Progenitor cell of endocrine pancreas (in vitro differentiated cells): ENCODE results near the gene OR10A3. TPM values are rescaled to one million over a fixed set of nuclear protein-coding genes. Genes with fewer than 3 reads are reported as not detected.

Experiments
- DNase-seq: peaks from one replicate; pipeline ENCODE4 v3.0.0; 2021; ENCODE audit warnings: low spot score; ENCODE audit not compliant: unreplicated experiment
- H3K27ac Mint-ChIP-seq: 2 replicates; pipeline ENCODE4 v1.8.0; 2021; ENCODE audit warnings: mild to moderate bottlenecking, moderate library complexity, mixed read lengths
- H3K27me3 Mint-ChIP-seq: 2 replicates; pipeline ENCODE4 v1.8.0; 2021; ENCODE audit warnings: mixed read lengths
- H3K36me3 Mint-ChIP-seq: 2 replicates; pipeline ENCODE4 v1.8.0; 2022; ENCODE audit warnings: mixed read lengths; ENCODE audit not compliant: insufficient read depth
- H3K4me1 Mint-ChIP-seq: 2 replicates; pipeline ENCODE4 v1.8.0; 2021; ENCODE audit warnings: low read depth, mixed read lengths
- H3K4me3 Mint-ChIP-seq: 2 replicates; pipeline ENCODE4 v1.8.0; 2021; ENCODE audit warnings: low read depth, mild to moderate bottlenecking, moderate library complexity, mixed read lengths
- H3K9me3 Mint-ChIP-seq: 2 replicates; pipeline ENCODE4 v1.8.0; 2021; ENCODE audit warnings: low read depth, mixed read lengths
- CTCF ChIP-seq: fragments of 200-600 bp; sonication (generic); IDR thresholded peaks from one replicate; pipeline ENCODE4 v1.5.0; 2021; ENCODE audit warnings: antibody characterized with exemption, mild to moderate bottlenecking; ENCODE audit not compliant: unreplicated experiment
- total RNA-seq: library from RNA; stranded (reverse); gene quantifications from 2 replicates; pipeline ENCODE4 v1.2.1, GENCODE V29; 2021

OR10A3 gene
- total RNA-seq, 1 donor from 2014 or later: not detected

DNA sequence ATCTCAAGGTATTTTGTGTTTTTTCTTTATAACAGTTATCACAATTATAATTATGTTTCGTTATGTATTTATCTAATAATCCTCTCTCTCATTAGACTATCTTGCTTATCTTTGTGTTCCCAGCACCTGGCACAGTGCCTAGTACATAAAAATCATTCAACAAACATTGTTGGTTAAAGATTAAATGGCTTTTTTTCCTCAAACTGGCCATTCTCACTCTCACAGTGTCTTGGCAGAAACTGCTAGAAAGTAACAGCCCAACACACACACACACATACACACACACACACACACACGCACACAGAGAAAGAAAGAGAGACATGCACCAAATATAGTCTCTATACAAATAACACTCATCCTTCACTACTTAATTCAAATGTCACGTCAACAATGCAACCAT lies 47.3 kb downstream of the OR10A3 start:
- no peaks in the 10 kb centered on the region for H3K27me3 Mint-ChIP-seq
- no peaks in the 10 kb centered on the region for H3K9me3 Mint-ChIP-seq
- H3K36me3 Mint-ChIP-seq: no peaks in the 10 kb centered on the region
- peaks cover 7% of the 10 kb centered on the region for H3K4me1 Mint-ChIP-seq
- no peak overlapping the region for H3K27ac Mint-ChIP-seq
- DNase-seq: no peak
- H3K4me3 Mint-ChIP-seq: no peak overlapping the region
- no peak for TF ChIP-seq CTCF

- DNase-seq: no peak
- H3K36me3 Mint-ChIP-seq: no peaks in the 10 kb centered on the region
- H3K27me3 Mint-ChIP-seq: no peaks in the 10 kb centered on the region
- no peak overlapping the region for H3K4me3 Mint-ChIP-seq
- no peak overlapping the region for H3K27ac Mint-ChIP-seq
- peaks cover 7% of the 10 kb centered on the region for H3K4me1 Mint-ChIP-seq
- no peaks in the 10 kb centered on the region for H3K9me3 Mint-ChIP-seq
- TF ChIP-seq CTCF: no peak
Observed at GRCh38 chr11:7893796-7894195, 47.7 kb downstream of the OR10A3 start.

- DNase-seq: no peak
- peak; percentile 76 for TF ChIP-seq CTCF
- Mint-ChIP-seq H3K27me3 (no peaks in the 10 kb centered on the region), H3K4me1 (peaks cover 7% of the 10 kb centered on the region), H3K4me3 (no peak overlapping the region), H3K9me3 (no peaks in the 10 kb centered on the region), H3K36me3 (no peaks in the 10 kb centered on the region), H3K27ac (peak overlapping the region; percentile 71)
Observed at GRCh38 chr11:7892840-7893254, 48.7 kb downstream of the OR10A3 start.

DNA sequence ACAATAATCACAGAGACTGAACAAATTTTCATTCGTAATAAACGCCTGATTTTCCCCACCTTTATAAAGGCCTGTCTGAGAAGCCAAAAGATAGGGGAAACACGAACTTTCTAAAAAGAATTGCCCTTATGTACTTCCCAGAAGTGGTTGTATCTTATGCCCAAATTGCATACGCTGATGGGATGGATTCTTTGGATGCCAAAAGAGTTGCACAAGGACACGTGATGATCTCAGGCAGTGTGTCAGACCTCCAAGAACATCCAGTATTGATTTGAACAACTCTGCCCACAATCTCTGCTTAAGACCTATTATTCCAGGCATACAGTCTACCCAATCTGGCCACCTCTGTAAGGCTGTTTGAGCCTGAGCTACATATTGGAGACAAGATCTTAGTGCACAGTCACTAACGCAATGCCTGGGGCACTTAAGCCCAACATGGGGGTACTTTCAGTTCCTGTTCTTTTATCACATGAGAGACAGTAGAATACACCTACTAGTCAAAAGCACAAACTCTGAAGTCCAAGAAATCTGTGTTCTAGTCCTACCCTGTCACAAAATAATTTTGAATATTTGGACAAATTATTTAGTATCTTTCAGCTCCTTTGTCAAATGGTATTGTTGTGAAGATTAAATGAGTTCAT lies 49.3 kb downstream of the OR10A3 start:
- Mint-ChIP-seq H3K27ac (no peak overlapping the region), H3K4me1 (peaks cover 7% of the 10 kb centered on the region), H3K36me3 (no peaks in the 10 kb centered on the region), H3K9me3 (no peaks in the 10 kb centered on the region), H3K27me3 (no peaks in the 10 kb centered on the region), H3K4me3 (no peak overlapping the region)
- DNase-seq: no peak
- TF ChIP-seq CTCF: no peak

DNA sequence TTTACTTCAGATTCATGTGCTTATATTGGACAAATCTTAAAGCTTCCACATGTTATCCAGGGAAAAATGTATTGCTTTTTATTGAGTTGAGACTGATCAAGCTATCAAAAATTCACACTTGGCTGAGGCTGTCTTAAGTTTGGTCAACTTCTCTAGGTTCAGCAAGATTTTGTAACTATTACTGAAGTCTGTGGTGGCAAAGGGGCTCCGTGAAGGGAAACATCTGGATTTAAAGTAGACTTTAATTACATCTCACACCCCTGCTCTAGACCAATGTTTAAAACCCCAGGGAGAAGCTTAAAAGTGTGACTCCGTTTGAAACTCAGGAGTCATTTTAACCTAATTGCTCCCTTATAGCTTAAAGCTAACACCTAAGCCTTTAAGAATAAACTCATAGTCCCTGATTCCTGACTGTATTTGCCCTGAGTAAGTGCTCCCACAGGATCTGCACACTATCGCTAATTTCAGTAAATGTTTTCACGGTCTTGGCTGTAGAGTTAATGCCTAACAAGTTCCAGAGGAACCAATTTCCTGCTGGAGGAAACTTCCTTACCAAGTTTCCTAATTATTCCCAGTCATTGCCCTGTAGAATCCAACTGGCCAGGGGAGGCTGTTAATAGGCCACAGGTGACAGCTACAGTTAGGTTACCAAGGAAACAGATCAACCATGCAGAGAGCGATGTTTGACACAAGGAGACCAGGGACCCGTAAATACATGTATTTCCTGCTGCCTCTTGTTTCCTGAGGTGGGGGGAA lies 50.9 kb downstream of the OR10A3 start:
- Mint-ChIP-seq H3K4me1 (peaks cover 7% of the 10 kb centered on the region), H3K4me3 (no peak overlapping the region), H3K27ac (no peak overlapping the region), H3K9me3 (no peaks in the 10 kb centered on the region), H3K27me3 (no peaks in the 10 kb centered on the region), H3K36me3 (no peaks in the 10 kb centered on the region)
- DNase-seq: no peak
- TF ChIP-seq CTCF: no peak
